Fibroblast of villous mesenchyme (primary cell): ENCODE results near the gene USP43. TPM values are rescaled to one million over a fixed set of nuclear protein-coding genes. Genes with fewer than 3 reads are reported as not detected.

ENCODE experiments used
- DNase-seq: peaks from one replicate; pipeline ENCODE4 v3.0.0-alpha.2; 2010; ENCODE audit warnings: low read depth
- H3K4me3 ChIP-seq: 2 replicates; pipeline ENCODE4 v1.5.1; 2011; ENCODE audit warnings: low read depth, mild to moderate bottlenecking, low read length
- total RNA-seq: library from RNA; depleted of rRNA; stranded (reverse); fragments of >200 nt; gene quantifications from 2 replicates; pipeline ENCODE4 v1.2.3, GENCODE V29; 2012
- TF ChIP-seq, protein P1 (sequence below): IDR thresholded peaks from 2 replicates; pipeline ENCODE4 v1.5.1; 2012; ENCODE audit warnings: low read depth, mild to moderate bottlenecking, low read length; ENCODE audit not compliant: insufficient read depth

USP43 gene
- total RNA-seq, 1 donor: not detected

DNA sequence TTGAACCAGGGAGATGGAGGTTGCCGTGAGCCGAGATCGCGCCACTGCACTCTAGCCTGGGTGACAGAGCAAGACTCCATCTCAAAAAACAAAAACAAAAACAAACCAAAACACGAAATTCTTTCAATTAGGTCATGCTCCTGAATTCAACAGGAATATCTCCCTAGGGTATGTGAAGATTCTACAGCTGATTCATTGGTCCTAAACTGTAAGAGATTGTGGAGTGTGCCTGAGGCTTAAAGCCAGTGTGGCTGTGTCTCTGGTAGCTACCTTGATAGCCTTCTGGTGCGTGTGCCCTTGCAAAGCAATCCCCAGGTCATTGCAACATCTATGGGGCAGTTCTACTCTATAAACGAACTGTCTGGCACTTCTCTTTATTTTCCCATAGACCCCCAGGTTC, 48.4 kb downstream of the USP43 start:
- TF ChIP-seq, protein P1, sequence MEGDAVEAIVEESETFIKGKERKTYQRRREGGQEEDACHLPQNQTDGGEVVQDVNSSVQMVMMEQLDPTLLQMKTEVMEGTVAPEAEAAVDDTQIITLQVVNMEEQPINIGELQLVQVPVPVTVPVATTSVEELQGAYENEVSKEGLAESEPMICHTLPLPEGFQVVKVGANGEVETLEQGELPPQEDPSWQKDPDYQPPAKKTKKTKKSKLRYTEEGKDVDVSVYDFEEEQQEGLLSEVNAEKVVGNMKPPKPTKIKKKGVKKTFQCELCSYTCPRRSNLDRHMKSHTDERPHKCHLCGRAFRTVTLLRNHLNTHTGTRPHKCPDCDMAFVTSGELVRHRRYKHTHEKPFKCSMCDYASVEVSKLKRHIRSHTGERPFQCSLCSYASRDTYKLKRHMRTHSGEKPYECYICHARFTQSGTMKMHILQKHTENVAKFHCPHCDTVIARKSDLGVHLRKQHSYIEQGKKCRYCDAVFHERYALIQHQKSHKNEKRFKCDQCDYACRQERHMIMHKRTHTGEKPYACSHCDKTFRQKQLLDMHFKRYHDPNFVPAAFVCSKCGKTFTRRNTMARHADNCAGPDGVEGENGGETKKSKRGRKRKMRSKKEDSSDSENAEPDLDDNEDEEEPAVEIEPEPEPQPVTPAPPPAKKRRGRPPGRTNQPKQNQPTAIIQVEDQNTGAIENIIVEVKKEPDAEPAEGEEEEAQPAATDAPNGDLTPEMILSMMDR: no peak
- no peak overlapping the region for H3K4me3 ChIP-seq
- DNase-seq: no peak

DNA sequence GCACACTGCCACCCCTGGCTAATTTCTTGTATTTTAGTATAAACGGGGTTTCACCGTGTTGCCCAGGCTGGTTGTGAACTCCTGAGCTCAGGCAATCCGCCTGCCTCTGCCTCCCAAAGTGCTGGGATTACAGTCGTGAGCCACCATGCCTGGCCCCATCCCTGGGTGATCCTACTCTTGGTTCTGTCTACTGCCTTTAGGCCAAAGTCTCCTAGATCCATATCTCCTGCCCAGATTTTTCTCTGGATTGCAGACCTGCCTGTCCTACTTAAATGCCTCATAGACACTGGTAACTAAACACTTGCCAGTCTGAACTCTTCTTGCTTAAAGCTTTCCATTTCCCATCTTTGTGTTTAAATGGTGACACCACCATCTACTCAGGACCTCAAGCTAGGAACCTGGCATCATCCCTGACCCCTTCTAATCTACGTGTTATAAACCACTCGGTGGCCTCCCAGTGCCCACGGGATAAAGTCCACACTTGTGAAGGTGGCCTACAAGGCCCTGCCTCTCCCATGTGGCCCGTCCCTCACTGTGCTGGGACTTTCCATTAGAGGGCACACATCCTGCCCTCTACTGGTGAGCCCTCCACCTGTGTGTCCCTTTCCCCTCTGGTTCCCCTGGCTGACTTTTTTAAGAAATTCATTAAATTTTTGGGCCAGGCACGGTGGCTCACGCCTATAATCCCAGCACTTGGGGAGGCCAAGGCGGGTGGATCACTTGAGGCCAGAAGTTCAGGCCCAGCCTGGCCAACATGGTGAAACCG, 51.1 kb downstream of the USP43 start:
- H3K4me3 ChIP-seq: no peak overlapping the region
- TF ChIP-seq, protein P1: peak; percentile 3
- DNase-seq: no peak

- no peak overlapping the region for H3K4me3 ChIP-seq
- no peak for DNase-seq
- TF ChIP-seq, protein P1: no peak
These were observed 54.8 kb downstream of the USP43 start for GRCh38 chr17:9700136-9700535.

DNA sequence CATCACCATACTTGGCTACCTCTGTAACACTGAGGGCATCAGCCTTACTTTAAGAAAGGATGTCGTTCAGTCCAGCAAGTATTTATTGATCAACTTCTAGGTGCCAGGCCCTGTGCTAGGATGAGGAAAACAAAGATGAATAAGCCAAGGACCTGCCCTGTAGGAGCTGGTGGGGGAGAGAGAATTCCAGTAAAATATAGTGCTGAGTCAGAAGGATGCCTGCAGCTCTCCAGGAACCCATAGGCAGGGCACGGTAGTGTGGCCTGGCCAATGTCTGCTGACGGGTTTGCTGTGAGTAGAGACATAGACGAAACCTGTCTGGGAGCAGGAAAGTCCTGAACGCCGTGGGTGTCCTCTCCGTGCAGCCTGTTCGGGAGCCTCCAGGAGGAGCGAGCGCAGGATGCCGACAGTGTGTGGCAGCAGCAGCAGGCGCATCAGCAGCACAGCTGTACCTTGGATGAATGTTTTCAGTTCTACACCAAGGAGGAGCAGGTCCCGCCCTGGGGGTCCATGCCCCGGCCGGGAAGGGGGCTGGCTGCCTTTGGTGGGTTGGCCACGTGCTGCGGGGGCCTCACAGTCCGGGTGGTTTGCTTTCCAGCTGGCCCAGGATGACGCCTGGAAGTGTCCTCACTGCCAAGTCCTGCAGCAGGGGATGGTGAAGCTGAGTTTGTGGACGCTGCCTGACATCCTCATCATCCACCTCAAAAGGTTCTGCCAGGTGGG, 55.6 kb downstream of the USP43 start:
- DNase-seq: peak; percentile 7
- H3K4me3 ChIP-seq: no peak overlapping the region
- TF ChIP-seq, protein P1: no peak

GRCh38 chr17:9702482-9702881, 57.2 kb downstream of the USP43 start:
- H3K4me3 ChIP-seq: no peak overlapping the region
- TF ChIP-seq, protein P1: no peak
- DNase-seq: no peak

- no peak for DNase-seq
- no peak overlapping the region for H3K4me3 ChIP-seq
- TF ChIP-seq, protein P1: no peak
These were observed 57.8 kb downstream of the USP43 start for GRCh38 chr17:9702914-9703780.
